ENCODE data around the gene FAM118B. TPM values are rescaled to one million over a fixed set of nuclear protein-coding genes. Genes with fewer than 3 reads are reported as not detected.
A peak's percentile ranks its signal among the peaks of the same experiment; 100 is the strongest.

The FAM118B gene
- polyA plus RNA-seq, 10 donors: 20.8 to 25.3 (median 22.6) TPM

DNA sequence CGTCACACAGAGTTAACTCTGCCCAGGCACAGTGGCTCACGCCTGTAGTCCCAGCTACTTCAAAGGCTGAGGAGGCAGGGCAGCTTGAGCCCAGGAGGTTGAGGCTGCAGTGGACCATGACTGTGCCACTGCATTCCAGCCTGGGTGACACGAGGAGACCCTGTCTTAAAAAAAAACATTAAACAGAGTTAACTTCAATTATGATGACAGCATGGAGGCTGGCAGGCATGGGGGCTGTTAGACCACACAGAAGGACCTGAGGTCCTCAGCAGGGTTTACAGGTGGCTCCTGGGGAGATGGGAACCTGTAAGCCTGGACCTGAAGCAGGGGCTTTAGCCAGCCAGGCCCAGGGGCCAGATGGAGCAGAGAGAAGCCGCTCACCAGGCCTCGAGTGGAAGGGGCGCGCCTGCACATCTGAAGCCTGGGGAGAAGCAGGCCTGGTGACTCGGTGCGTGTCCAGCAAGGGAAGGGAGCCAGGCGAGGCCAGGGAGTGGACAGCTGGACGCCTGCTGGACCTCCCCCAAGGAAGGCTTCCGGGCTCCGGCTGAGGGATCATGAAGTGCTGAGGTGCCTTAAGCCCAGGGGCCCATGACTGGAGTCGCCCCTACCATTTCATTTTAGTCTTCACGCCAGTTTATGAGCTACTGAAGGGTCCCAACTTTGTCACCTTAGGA, 25.4 kb upstream of the FAM118B start:
- peak in 2 of 3 donors; percentile 36 to 69 for DNase-seq

DNA sequence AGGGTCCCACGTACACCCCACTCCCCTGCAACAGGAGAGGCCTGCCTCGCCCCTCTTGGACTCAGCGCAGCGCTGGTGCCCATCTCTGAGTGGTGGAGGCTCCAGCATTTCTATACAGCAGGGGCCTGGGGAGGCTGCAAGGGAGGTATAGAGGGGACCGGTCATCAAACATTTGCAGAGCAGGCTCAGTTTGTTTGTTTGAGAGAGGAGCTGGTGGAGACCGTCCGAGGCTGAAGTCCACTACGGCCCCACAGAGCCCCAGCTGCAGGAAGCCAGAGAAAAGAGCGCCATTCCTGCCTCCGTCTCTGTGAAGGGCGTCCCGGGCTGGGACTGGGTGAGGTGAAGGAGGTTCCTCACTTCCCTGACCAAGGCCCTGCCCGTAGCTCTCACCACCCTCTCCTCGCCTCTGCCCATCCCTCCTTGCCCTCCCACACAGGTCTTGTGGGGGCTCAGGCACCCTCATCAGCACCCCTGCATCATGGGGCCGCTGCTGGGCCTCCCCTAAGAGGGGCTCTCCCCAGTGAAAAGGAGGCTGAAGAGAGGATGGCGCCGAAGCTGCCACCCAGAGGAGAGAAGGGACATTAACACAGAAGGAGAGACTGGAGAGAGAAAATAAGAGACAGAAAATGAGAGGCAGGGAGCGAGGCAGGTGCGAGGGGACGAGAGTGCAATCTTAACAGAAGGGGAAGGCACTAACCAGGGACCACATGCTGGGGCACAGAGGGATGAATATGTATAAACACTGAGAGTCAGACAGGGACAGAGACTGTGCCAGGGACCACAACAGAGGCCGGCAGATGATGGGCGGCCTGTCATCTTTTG, 24.7 kb upstream of the FAM118B start:
- no peak for DNase-seq

DNA sequence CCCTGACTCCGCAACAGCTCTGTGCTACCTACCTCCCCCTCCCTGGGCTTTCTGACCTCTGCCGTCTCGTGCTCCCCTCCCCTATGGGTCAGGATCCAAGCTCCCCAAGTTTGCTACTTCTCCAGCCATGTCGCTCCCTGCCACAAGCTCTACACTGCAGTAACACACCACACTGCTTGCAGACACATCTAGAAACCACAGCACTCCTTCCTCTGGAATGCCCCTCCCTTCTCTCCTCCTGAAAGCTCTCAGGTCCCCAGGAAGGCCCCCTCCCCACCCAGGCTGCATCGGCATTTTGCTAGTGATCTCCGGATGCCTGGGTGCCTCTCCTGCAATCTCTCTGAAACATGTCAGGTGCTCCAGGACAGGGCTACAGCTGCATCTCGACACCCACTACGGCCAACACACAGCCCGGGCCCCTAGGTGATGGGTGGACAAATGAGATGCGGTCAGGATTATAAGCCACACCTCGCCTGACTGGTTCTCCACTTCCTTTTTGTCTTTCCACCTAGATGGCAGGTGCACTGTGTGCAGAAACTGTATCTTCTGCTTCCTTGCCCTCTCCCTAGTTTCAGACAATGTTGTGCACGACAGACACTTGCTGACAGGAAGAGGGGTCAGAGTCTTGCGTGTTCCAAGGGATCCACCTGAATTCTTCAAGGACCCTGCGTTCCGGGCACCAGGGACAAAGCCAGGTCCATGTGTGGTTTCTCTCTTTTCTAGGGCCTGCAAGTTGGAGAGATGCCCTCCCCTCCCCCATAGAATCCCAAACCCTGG, 23.1 kb upstream of the FAM118B start:
- DNase-seq: no peak

- peak in 2 of 3 donors; percentile 32 to 67 for DNase-seq
These were observed 22.3 kb upstream of the FAM118B start for GRCh38 chr11:126189109-126189929.

GRCh38 chr11:126190792-126191191, 20.8 kb upstream of the FAM118B start:
- DNase-seq: no peak

DNA sequence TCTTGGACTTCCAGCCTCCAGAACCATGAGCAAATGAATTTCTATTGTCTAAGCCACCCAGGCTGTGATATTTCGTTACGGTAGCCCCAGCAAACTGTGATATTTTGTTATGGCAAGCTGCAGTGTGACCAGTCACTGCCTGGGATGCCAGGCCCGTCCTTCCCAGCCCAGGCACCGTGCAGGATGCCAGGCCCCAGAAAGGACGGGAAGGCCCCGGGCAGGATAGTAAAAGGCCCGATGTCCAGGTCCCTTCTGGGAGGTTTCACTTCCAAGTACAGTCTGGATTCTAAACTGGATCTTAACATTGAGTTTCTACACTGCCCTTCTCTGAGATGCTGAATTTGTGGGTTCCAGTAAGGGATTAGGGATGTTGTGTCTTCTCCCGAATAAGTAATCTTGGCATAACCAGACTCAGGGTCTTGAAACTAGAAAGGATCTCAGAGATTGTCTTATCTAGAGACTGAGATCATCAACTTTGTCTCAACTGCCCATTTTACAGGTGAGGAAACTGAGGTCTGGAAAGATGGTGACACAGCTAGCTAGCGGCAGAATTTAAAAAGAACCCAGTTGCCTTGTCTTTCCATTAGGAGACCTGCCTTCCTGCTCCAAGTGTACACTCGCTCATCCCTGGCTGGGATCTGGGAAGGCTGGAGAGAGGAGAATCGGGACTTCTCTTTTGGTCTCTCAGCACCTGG, 20.1 kb upstream of the FAM118B start:
- DNase-seq: no peak

DNA sequence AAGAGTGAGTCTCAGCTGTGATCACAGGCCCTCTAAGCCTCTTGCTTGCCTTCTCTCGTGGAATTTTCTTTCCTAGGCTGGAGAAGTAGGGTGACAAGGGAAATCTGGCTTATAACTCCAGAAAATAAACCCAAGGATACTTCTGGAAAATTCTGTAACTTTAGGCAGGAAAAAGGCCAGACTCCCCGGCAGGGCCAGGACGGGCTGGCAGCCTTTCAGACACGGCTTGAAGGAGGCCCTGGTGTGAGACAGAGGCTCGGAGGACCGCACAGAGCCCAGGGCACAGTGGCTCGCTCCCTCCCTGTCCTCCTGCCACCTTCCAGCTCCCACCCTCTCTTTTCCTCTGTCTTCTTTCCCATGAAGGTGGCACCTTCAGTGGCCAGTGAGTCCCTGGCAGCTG, 19.2 kb upstream of the FAM118B start:
- no peak for DNase-seq

- no peak for DNase-seq
These were observed 18.5 kb upstream of the FAM118B start for GRCh38 chr11:126193038-126193478.

- DNase-seq: peak; percentile 49 to 81 (median 71)
These were observed 17.4 kb upstream of the FAM118B start for GRCh38 chr11:126194121-126194543.

GRCh38 chr11:126195119-126195518, 16.5 kb upstream of the FAM118B start:
- no peak for DNase-seq

DNA sequence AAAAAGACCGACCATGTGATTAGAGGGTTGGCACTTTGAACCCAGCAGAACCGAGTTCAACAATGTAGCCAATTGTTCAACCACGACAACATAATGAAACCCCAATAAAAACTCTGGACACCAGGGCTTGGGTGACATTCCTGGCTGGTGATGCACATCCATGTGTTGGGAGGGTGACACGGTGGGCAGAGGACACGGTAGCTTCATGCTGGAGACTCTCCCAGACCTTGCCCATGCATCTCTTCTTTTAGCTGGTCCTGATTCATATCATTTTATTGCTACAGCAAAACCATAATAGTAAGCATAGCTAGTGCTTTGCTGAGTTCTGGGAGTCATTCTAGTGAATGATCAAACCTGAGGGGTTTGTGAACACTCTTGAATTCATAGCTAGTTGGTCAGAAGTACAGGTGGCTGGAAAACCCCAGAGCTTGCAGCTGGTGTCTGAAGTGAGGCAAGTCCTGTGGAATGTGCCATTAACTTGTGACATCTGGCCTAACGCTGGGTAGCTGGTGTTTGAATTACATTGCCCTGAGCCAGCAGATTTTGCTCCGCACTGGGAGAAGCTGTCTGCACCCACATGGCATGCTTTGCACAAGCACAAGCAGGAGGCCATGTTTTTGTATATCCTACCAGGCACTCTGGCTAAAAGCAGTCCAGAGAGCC, 14.2 kb upstream of the FAM118B start:
- DNase-seq: no peak

DNA sequence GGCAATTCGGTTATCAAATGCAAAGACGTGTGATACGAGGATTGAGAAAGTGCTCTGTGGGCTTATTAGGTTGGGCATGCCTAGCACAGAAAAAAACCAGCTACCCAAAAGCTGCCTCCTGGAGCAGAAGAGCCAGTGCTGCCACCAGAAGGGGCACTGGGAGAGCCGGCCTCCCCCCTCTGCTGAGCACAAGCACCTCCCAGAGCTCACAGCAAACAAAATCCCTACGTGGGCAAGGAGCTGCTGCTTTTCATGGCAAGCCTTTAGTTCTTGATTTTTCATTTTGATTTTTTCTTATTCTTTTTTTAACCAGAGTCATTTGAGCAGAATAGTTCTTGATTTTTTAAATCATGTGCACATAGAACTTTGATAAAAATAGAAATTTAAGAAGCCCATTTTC, 12.9 kb upstream of the FAM118B start:
- DNase-seq: no peak

- DNase-seq: no peak
These were observed 8.8 kb upstream of the FAM118B start for GRCh38 chr11:126202646-126203359.

GRCh38 chr11:126205359-126205758, 6.2 kb upstream of the FAM118B start:
- no peak for DNase-seq

DNA sequence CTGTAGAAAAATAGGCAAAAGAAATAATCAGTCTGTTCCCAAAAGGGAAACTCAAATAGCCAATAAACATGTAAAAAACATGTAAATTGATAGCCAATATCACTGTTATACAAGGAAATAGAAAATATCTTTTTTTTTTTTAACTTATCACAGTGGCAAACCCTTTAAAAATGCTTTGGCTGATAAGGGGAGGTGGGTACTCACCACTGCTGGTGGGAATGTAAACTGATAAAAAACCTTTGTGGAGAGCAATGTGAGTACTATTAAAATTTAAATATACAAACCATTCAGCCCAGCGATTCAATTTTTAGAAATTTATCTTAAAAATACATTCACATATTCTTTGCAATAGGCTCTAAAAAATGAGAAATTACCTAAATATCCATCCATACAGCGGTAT, 3.7 kb upstream of the FAM118B start:
- DNase-seq: no peak

DNA sequence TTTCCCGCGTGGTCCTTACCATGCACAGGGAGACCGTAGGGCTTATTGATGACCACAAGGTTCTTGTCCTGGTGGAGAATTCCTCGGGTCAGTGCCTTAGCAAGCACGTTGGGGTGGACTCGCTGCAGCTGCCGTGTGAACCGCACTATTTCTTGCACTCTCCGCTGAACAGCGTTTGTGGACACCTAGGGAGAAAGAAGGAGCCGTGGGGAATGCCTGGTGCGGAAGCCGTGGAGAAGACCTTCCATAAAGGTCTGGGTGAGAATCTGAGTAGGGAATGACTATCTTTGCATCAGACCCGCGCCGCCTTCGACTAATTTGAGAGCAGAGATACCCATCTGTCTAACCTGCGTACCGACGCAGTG, 729 bp upstream of the FAM118B start:
- no peak for DNase-seq

DNA sequence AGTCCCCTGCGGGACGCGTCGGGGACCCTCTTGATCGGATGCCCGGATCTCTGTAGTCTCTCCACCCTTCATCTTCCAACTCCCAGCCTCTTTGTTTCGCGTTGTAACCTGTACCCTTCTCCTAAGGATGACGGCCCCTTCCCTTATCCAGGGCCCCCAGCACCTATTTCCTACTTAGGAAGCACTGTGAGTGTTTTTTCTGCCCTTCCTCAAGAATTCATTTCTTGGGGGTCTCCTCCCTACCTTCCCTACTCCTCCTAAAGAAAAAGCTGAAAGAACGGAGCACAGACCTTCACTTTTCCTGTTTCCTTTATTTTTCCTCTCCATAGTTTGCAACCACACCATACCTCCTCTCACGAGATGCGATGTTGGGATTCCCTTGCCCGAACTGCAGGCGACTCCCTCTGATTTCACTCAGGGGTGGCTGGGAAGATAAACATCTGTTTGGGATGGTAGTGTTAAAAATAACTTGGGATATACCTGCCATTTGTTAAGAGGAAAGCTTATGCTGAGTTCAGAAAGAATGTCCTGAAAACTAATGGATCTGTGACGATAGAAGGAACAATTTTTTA, 593 bp downstream of the FAM118B start:
- no peak for DNase-seq

- DNase-seq: no peak
These were observed 2.9 kb downstream of the FAM118B start for GRCh38 chr11:126214441-126214840.

DNA sequence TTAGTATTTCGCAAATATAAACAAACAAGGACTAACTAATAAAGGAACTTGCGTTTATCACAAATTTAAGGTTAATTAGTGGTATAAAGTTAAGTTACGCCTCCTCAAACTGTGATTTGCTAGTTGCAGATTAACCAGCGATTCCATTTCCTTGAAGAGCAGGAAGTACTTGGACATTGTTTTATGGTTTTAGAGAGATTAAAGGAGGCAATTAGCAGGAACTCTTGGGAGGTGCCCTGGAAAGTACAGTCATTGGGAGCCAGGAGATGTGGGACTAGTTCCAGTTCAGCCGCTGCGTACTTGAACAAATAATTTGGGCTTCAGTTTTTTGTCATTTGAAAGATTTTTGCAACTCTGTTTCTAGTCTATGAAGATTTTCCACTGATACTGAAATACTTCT, 3.3 kb downstream of the FAM118B start:
- DNase-seq: no peak

Measured in muscle of back (tissue), 11 donors.